K562 (cell line): Measurements from ENCODE around the gene LMAN2. TPM values are rescaled to one million over a fixed set of nuclear protein-coding genes. Genes with fewer than 3 reads are reported as not detected.
A peak's percentile ranks its signal among the peaks of the same experiment; 100 is the strongest.

Source experiments
- ATAC-seq: fragments of 200-7000 bp; cut with Tn5 transposase; 3 replicates; pipeline ENCODE4 v1.9.1; 2020; ENCODE audit warnings: moderate library complexity
- BruUV-seq: library from RNA; stranded (reverse); fragments of 400-500 nt; replicated peaks from 2 replicates; lab custom pipeline; 2021; lab: Mats Ljungman, UMichigan
- CTCF ChIA-PET: fragments of 300-600 bp; formaldehyde crosslinking; extraction: SDS; loops from one replicate; lab custom pipeline; 2021; ENCODE audit warnings: low intra/inter-chr PET ratio; lab: Yijun Ruan, JAX
- POLR2A ChIA-PET: fragments of 300-600, 350-650 bp; sonication (Branson Sonifier 250); formaldehyde crosslinking; extraction: SDS; loops from one replicate; lab custom pipeline; 2021; ENCODE audit warnings: antibody characterized with exemption, inconsistent platforms; lab: Yijun Ruan, JAX
- DNase-seq, 4 experiments: peaks; one replicate each; pipeline versions ENCODE4 v3.0.0 to v3.0.0-alpha.2; 2011 to 2018; ENCODE audit warnings: low spot score in 3 of 4, mixed read lengths in 3 of 4; ENCODE audit errors: extremely low read depth in 1 of 4
- FAIRE-seq: peaks from 2 replicates; lab custom pipeline; 2011; peaks lifted over from hg19 to GRCh38; lab: Jason Lieb, UNC
- H2AFZ ChIP-seq: 2 replicates; pipeline ENCODE4 v1.6.0; 2011; ENCODE audit warnings: low read depth, low read length, control low read depth, inconsistent platforms
- H3K27ac ChIP-seq: fragments of 200-600 bp; 3 replicates; pipeline ENCODE4 v1.8.0; 2011; ENCODE audit warnings: low read depth, mild to moderate bottlenecking, control low read depth, inconsistent platforms, low read length, moderate library complexity, mixed read lengths; ENCODE audit errors: extremely low read depth
- H3K27me3 ChIP-seq, 2 experiments: fragments of 300-600 bp in 1 of 2; 2 replicates in 1 of 2; 3 replicates in 1 of 2; pipeline versions ENCODE4 v1.6.0 to v1.8.0; 2011; ENCODE audit warnings: inconsistent platforms in 2 of 2, low read length in 2 of 2, mild to moderate bottlenecking in 1 of 2, mixed read lengths in 1 of 2, moderate library complexity in 1 of 2; ENCODE audit not compliant: control insufficient read depth in 2 of 2, insufficient read depth in 2 of 2
- H3K36me3 ChIP-seq: fragments of 300-600 bp; 3 replicates; pipeline ENCODE4 v1.8.0; 2011; ENCODE audit warnings: mild to moderate bottlenecking, low read length, inconsistent platforms; ENCODE audit not compliant: control insufficient read depth, insufficient read depth
- H3K4me1 ChIP-seq, 2 experiments: fragments of 200-600 bp in 1 of 2; replicated peaks in 1 of 2; 2 replicates in 1 of 2; 3 replicates in 1 of 2; pipeline versions ENCODE4 v1.5.1 to v1.8.0; 2011; ENCODE audit warnings: inconsistent platforms in 2 of 2, low read length in 2 of 2, mild to moderate bottlenecking in 1 of 2, mixed read lengths in 1 of 2, moderate library complexity in 1 of 2; ENCODE audit not compliant: control insufficient read depth in 2 of 2, insufficient read depth in 2 of 2
- H3K4me2 ChIP-seq: 2 replicates; pipeline ENCODE4 v1.6.1; 2011; ENCODE audit warnings: low read length, control low read depth, inconsistent platforms, mixed read lengths; ENCODE audit not compliant: insufficient read depth
- H3K4me3 ChIP-seq: fragments of 200-600 bp; sonication (generic), shearing (Covaris generic); 2 replicates; pipeline ENCODE4 v1.5.1; 2016; ENCODE audit warnings: control low read depth, inconsistent platforms
- H3K79me2 ChIP-seq: fragments of 200-600 bp; 3 replicates; pipeline ENCODE4 v1.8.0; 2011; ENCODE audit warnings: low read length, inconsistent platforms; ENCODE audit not compliant: control insufficient read depth, insufficient read depth
- H3K9ac ChIP-seq, 2 experiments: 2 replicates each; pipeline versions ENCODE4 v1.6.0 to v1.6.1; 2011; ENCODE audit warnings: low read depth in 2 of 2, low read length in 2 of 2, control low read depth in 1 of 2, inconsistent platforms in 1 of 2, mild to moderate bottlenecking in 1 of 2, mixed read lengths in 1 of 2; ENCODE audit not compliant: insufficient read depth in 1 of 2
- H3K9me1 ChIP-seq: one replicate; pipeline ENCODE4 v1.6.0; 2011; ENCODE audit warnings: inconsistent platforms, mild to moderate bottlenecking, low read length, moderate library complexity; ENCODE audit not compliant: control insufficient read depth, insufficient read depth
- H3K9me3 ChIP-seq: replicated peaks from 2 replicates; pipeline ENCODE4 v1.5.1; 2011; ENCODE audit warnings: low read depth, low read length, inconsistent platforms; ENCODE audit not compliant: control insufficient read depth, insufficient read depth
- H4K20me1 ChIP-seq: replicated peaks from 2 replicates; pipeline ENCODE4 v1.6.1; 2011; ENCODE audit warnings: low read length, inconsistent platforms, mixed read lengths; ENCODE audit not compliant: control insufficient read depth, insufficient read depth
- ATF7 ChIP-seq: fragments of 450-650 bp; IDR thresholded peaks from 2 replicates; pipeline ENCODE4 v1.7.1; 2014; ENCODE audit warnings: mild to moderate bottlenecking, moderate library complexity
- CSDE1 ChIP-seq, 2 experiments: fragments of 450-650 bp; IDR thresholded peaks; 2 replicates each; pipeline ENCODE4 v1.6.1; 2016; ENCODE audit warnings: mild to moderate bottlenecking in 1 of 2
- GTF2E2 ChIP-seq: fragments of 200-800 bp; sonication (Bioruptor generic); IDR thresholded peaks from 2 replicates; pipeline ENCODE4 v1.6.1; 2016; ENCODE audit warnings: missing genetic modification characterization, missing compliant biosample characterization
- MAFK ChIP-seq: IDR thresholded peaks from 2 replicates; pipeline ENCODE4 v1.6.1; 2011; ENCODE audit warnings: low read length, improper control_type of control experiment
- MCM5 ChIP-seq: fragments of 450-650 bp; IDR thresholded peaks from 2 replicates; pipeline ENCODE4 v1.6.1; 2016; ENCODE audit warnings: low read depth
- MED1 ChIP-seq: sonication (generic); formaldehyde crosslinking; IDR thresholded peaks from 2 replicates; pipeline ENCODE4 v1.8.1; 2023; ENCODE audit warnings: missing genetic modification reagents, borderline replicate concordance
- NR2C2 ChIP-seq, 2 experiments: fragments of 200-800 bp in 1 of 2; sonication (Bioruptor generic) in 1 of 2; sonication (generic) in 1 of 2; formaldehyde crosslinking in 1 of 2; IDR thresholded peaks; 2 replicates each; pipeline versions ENCODE4 v1.6.1 to v1.8.0; 2016 to 2022; ENCODE audit warnings: mild to moderate bottlenecking in 1 of 2, missing compliant biosample characterization in 1 of 2, missing genetic modification characterization in 1 of 2, missing genetic modification reagents in 1 of 2
- POLR2B ChIP-seq: fragments of 450-650 bp; IDR thresholded peaks from 2 replicates; pipeline ENCODE4 v1.6.1; 2018; ENCODE audit warnings: low read depth; ENCODE audit not compliant: partially characterized antibody
- RBFOX2 ChIP-seq: fragments of 200-400 bp; formaldehyde crosslinking; IDR thresholded peaks from 2 replicates; pipeline ENCODE4 v1.6.1; 2017; ENCODE audit warnings: low read depth, mild to moderate bottlenecking, low read length, moderate library complexity
- TGIF2 ChIP-seq: sonication (generic); formaldehyde crosslinking; IDR thresholded peaks from 2 replicates; pipeline ENCODE4 v1.8.1; 2022; ENCODE audit warnings: mild to moderate bottlenecking, missing genetic modification reagents, moderate library complexity
- ZBTB1 ChIP-seq: sonication (generic); formaldehyde crosslinking; IDR thresholded peaks from 2 replicates; pipeline ENCODE4 v1.8.1; 2023; ENCODE audit warnings: missing genetic modification reagents, low read depth, mild to moderate bottlenecking, borderline replicate concordance
- ZNF316 ChIP-seq: fragments of 450-650 bp; IDR thresholded peaks from 2 replicates; pipeline ENCODE4 v1.6.1; 2016
- WGBS: fragments of 100-300 bp; shearing (Covaris generic); methylation state at CpG from one replicate; pipeline ENCODE4 v1.1.6; 2016; ENCODE audit warnings: low coverage, mixed read lengths; ENCODE audit not compliant: insufficient coverage; ENCODE audit errors: missing lambda C conversion rate; 5-methylcytosine and 5-hydroxymethylcytosine counted together
- in situ Hi-C: fragments of 300-500 bp; cut with MboI; formaldehyde crosslinking; loops from 4 replicates; pipeline ENCODE4 v1.15.0; 2018; ENCODE audit warnings: inconsistent platforms, mixed read lengths
- intact Hi-C: fragments of 100-400 bp; cut with micrococcal nuclease; formaldehyde crosslinking; loops from 2 replicates; pipeline ENCODE4 v1.14.2; 2022
- polyA plus RNA-seq, 8 experiments: library from polyadenylated mRNA; depleted of rRNA in 4 of 8; stranded (reverse) in 5 of 8; unstranded in 3 of 8; fragments of >200 nt; fragmentation: Nextera tagmentation in 2 of 8; fragmentation: Illumina TruSeq in 1 of 8; extraction: Ambion mirVana in 2 of 8; extraction: Trizol in 1 of 8; gene quantifications; 2 replicates each; pipeline versions ENCODE4 v1.2.1 to v1.2.3, GENCODE V29; 2011 to 2014; ENCODE audit warnings: inconsistent platforms in 1 of 8, missing spikeins in 1 of 8
- total RNA-seq, 7 experiments: library from RNA; depleted of rRNA in 6 of 7; stranded (reverse); fragments of >200 nt in 6 of 7; fragmentation: Illumina TruSeq in 2 of 7; extraction: Trizol in 2 of 7; gene quantifications; 2 replicates each; pipeline versions ENCODE4 v1.2.1 to v1.2.3, GENCODE V29; 2011 to 2021; ENCODE audit warnings: low replicate concordance in 1 of 7
- TF ChIP-seq, protein P1 (sequence below): fragments of 450-650 bp; IDR thresholded peaks from 2 replicates; pipeline ENCODE4 v1.6.1; 2017; ENCODE audit warnings: mild to moderate bottlenecking, moderate library complexity
- TF ChIP-seq, protein P2 (sequence below): fragments of 250-450 bp; sonication (Bioruptor Pico); IDR thresholded peaks from 2 replicates; pipeline ENCODE4 v1.5.0; 2021; ENCODE audit warnings: mild to moderate bottlenecking, moderate library complexity
- TF ChIP-seq, protein P3 (sequence below), 3 experiments: IDR thresholded peaks in 2 of 3; conservative IDR thresholded peaks in 1 of 3; 2 replicates each; pipeline ENCODE4 v1.5.1; 2011 to 2012; ENCODE audit warnings: low read length in 3 of 3, mild to moderate bottlenecking in 3 of 3, control low read depth in 2 of 3, improper control_type of control experiment in 1 of 3, inconsistent platforms in 1 of 3, low read depth in 1 of 3, mixed read lengths in 1 of 3, moderate library complexity in 1 of 3; ENCODE audit not compliant: insufficient read depth in 2 of 3

Gene LMAN2
- total and polyA plus RNA-seq, 9 of the 15 experiments (the other 6 are each of a cell fraction or from before 2014, with no cell fraction given), result 2.7 to 254 (median 136) TPM

DNA sequence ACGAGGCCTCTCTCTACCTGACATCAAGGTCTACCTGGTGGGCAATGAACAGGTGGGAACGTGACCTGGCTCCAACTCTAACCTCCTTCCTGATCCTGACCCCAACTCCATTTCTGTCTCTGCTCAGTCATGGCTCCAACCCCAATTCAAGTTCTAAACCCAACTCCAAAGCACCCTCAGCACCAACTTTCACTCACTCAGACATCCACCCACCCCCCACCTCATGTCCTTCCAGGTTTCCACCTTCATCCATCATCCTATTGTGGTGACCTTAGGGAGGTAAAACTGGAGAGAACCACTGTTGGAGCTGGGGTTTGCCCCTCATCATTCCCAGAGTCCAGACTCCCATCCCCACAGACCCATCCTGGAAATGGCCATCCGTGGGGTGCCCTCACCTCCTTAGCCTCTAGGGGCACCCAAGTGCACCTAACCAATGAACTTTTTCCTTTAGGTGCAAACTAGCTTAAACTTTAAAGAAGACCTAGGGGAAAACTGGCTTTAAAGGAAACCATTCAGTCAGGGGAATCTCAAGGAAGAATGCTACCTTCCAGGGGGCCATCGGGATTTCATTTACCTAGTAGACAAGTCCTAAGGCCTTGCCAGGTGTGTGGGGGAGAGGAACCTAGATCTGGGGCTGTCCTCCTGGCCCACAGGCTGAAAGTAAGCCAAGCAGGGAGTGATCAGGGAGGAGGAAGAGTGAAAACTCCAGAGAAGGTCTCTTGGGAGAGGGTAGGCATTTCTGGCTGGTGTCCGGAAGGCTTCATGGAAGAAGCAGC lies 17.6 kb upstream of the LMAN2 start:
- peak; percentile 86 for FAIRE-seq
- CTCF ChIA-PET, result interaction anchor here (1.1 kb wide), 1 partner anchor 21 kb away, joined by 4 read pairs; no protein-coding TSS in a partner anchor
- peak overlapping the region; percentile 73 to 95; a peak in 2 of 4 replicates for H3K9ac ChIP-seq
- TF ChIP-seq CSDE1 (IDR thresholded peaks at IDR 0.05), result no peak
- TF ChIP-seq, protein P1, sequence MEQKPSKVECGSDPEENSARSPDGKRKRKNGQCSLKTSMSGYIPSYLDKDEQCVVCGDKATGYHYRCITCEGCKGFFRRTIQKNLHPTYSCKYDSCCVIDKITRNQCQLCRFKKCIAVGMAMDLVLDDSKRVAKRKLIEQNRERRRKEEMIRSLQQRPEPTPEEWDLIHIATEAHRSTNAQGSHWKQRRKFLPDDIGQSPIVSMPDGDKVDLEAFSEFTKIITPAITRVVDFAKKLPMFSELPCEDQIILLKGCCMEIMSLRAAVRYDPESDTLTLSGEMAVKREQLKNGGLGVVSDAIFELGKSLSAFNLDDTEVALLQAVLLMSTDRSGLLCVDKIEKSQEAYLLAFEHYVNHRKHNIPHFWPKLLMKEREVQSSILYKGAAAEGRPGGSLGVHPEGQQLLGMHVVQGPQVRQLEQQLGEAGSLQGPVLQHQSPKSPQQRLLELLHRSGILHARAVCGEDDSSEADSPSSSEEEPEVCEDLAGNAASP, result no peak
- TF ChIP-seq RBFOX2, result no peak
- TF ChIP-seq ATF7, result no peak
- no peak for TF ChIP-seq POLR2B
- TF ChIP-seq, protein P2, sequence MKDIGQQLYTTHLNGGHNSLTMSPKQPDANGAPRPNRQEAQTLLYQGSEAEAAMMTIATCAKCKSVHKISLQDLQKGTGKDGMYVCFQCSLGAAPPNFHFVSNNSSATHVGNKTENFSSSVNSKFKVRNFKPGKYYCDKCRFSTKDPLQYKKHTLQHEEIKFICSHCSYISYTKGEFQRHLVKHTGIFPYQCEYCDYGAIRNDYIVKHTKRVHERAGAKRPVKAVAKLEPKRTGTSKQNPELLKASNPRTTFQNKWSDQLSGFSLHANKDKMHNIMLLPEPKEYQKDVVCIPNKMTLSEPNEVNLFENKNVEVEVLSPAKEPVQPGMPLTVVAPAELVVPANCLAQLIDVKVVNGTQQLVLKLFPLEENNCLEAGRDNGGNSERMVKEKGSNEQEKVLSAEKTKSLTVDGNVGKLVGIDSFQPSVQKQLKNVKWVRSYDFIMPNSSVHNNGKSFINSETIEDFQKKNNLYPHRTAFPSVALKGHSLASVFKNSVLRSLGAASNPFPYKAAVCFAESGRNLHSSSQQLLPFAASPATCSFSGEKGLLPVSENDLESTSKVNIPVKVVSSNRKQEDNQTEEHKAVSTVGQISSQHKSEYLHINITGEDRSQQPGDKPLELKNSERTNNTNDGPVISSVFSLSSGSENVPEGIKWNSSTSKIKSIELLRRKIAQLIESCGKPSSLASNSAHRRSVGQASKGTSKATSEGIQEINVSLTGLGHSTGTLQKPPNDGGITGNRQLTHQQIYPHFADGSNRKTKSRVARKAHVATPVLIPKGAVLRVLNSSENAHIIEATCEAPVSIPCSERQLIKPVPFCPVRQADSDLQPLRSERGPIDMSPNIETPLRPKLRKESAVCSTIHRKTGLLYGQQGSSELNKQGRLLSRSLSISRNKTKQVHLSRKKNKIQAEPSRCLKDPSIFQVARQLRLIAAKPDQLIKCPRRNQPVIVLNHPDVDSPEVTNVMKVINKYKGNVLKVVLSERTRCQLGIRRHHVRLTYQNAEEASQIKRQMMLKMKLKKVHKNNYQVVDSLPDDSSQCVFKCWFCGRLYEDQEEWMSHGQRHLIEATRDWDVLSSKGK (CRISPR knock-in tag), result no peak
- TF ChIP-seq GTF2E2 (tag), result no peak
- no peak for TF ChIP-seq TGIF2
- no peak for TF ChIP-seq MAFK
- TF ChIP-seq, protein P3, sequence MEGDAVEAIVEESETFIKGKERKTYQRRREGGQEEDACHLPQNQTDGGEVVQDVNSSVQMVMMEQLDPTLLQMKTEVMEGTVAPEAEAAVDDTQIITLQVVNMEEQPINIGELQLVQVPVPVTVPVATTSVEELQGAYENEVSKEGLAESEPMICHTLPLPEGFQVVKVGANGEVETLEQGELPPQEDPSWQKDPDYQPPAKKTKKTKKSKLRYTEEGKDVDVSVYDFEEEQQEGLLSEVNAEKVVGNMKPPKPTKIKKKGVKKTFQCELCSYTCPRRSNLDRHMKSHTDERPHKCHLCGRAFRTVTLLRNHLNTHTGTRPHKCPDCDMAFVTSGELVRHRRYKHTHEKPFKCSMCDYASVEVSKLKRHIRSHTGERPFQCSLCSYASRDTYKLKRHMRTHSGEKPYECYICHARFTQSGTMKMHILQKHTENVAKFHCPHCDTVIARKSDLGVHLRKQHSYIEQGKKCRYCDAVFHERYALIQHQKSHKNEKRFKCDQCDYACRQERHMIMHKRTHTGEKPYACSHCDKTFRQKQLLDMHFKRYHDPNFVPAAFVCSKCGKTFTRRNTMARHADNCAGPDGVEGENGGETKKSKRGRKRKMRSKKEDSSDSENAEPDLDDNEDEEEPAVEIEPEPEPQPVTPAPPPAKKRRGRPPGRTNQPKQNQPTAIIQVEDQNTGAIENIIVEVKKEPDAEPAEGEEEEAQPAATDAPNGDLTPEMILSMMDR (IDR thresholded peaks at IDR 0.05 in 2 of 3, conservative IDR thresholded peaks at IDR 0.05 in 1 of 3; ENCODE audit: insufficient read depth in 2 of 3, low read depth in 1 of 3, low read length in 3 of 3), result peak; percentile 71 to 89 (median 72)
- TF ChIP-seq ZNF316, result no peak
- no peak for TF ChIP-seq MCM5
- no peak for TF ChIP-seq NR2C2 (CRISPR knock-in tag; IDR thresholded peaks at IDR 0.05)
- no peak for TF ChIP-seq NR2C2 (tag; IDR thresholded peaks at IDR 0.05)
- TF ChIP-seq ZBTB1, result no peak
- no peak for TF ChIP-seq MED1

More for the DNA sequence above, 17.6 kb upstream of the LMAN2 start:
- intact Hi-C loops (loop anchor here (10.0 kb wide), 1 partner anchor 254 kb away; no protein-coding TSS in a partner anchor), in situ Hi-C loops (no loop called here)
- ATAC-seq (no peak), DNase-seq (peak in 2 of 4 experiments; percentile 57 to 71)
- Histone ChIP-seq H3K4me3 (no peak overlapping the region), H3K9me1 (peaks cover 4% of the 10 kb centered on the region), H3K27me3 (no peaks in the 10 kb centered on the region), H3K9me3 (no peaks in the 10 kb centered on the region), H2AFZ (no peak overlapping the region), H3K4me2 (peak overlapping the region; percentile 89), H3K79me2 (peaks cover 24% of the 10 kb centered on the region), H3K4me1 (peaks cover 60 to 76% of the 10 kb centered on the region in 2 experiments), H3K27ac (peak overlapping the region; percentile 51; the same call in 2 of the 3 replicates), H3K36me3 (peaks cover 47% of the 10 kb centered on the region; the same call in 2 of the 3 replicates), H4K20me1 (no peaks in the 10 kb centered on the region)
- BruUV-seq, result no TSS peak
- POLR2A ChIA-PET, result interaction anchor here (0.5 to 2.5 kb wide), 7 partner anchors 10 to 111 kb away, joined by 3 to 18 read pairs (median 3); no protein-coding TSS in a partner anchor
- WGBS, result 51% methylated on average over 5 of the region's 5 CpGs
